A549 (cell line): ENCODE results near the gene MNX1. TPM values are rescaled to one million over a fixed set of nuclear protein-coding genes. Genes with fewer than 3 reads are reported as not detected.

Experiments
- ATAC-seq, 2 experiments: fragments of 200-7000 bp in 1 of 2; fragments of >200 bp in 1 of 2; cut with Nextera tagmentation in 1 of 2; cut with Tn5 transposase in 1 of 2; 3 replicates each; pipeline versions ENCODE4 v1.8.0 to v1.9.1; 2018 to 2020; ENCODE audit warnings: mild to moderate bottlenecking in 1 of 2, moderate library complexity in 1 of 2
- CTCF ChIA-PET: fragments of 300-600 bp; sonication (Branson Sonifier 250); formaldehyde crosslinking; extraction: SDS; loops from one replicate; lab custom pipeline; 2021; ENCODE audit warnings: antibody characterized with exemption, inconsistent platforms; lab: Yijun Ruan, JAX
- POLR2A ChIA-PET: fragments of 350-600 bp; formaldehyde crosslinking; extraction: SDS; loops from one replicate; lab custom pipeline; 2021; ENCODE audit warnings: antibody characterized with exemption, inconsistent platforms; lab: Yijun Ruan, JAX
- DNase-seq, 2 experiments: peaks; one replicate each; pipeline versions ENCODE4 v3.0.0 to v3.0.0-alpha.2; 2011 to 2016; ENCODE audit warnings: low read depth in 1 of 2, low spot score in 1 of 2
- FAIRE-seq: peaks from 2 replicates; lab custom pipeline; 2011; peaks lifted over from hg19 to GRCh38; lab: Jason Lieb, UNC
- H3K27ac ChIP-seq, 2 experiments: fragments of >200 bp; sonication (Bioruptor Twin); formaldehyde crosslinking; 3 replicates each; pipeline ENCODE4 v1.5.1; 2016 to 2017
- H3K4me1 ChIP-seq: fragments of >200 bp; sonication (Bioruptor Twin); formaldehyde crosslinking; 3 replicates; pipeline ENCODE4 v1.6.1; 2016
- H3K4me2 ChIP-seq: fragments of >200 bp; sonication (Bioruptor Twin); formaldehyde crosslinking; 3 replicates; pipeline ENCODE4 v1.6.1; 2016
- H3K4me3 ChIP-seq: fragments of >200 bp; sonication (Bioruptor Twin); formaldehyde crosslinking; 3 replicates; pipeline ENCODE4 v1.5.1; 2016
- H3K9me3 ChIP-seq: fragments of >200 bp; sonication (Bioruptor Twin); formaldehyde crosslinking; 3 replicates; pipeline ENCODE4 v1.6.1; 2016
- BCL3 ChIP-seq: fragments of >200 bp; sonication (Bioruptor Twin); formaldehyde crosslinking; IDR thresholded peaks from 3 replicates; pipeline ENCODE4 v1.6.1; 2016
- EHF ChIP-seq: fragments of 250-450 bp; sonication (Bioruptor Pico); IDR thresholded peaks from 2 replicates; pipeline ENCODE4 v1.5.0; 2020; ENCODE audit warnings: mild to moderate bottlenecking
- ESRRA ChIP-seq: fragments of 150-350 bp; IDR thresholded peaks from 2 replicates; pipeline ENCODE4 v1.6.1; 2014; ENCODE audit warnings: mild to moderate bottlenecking, low read length, borderline replicate concordance
- FOSB ChIP-seq: fragments of 250-450 bp; sonication (Bioruptor Pico); IDR thresholded peaks from 2 replicates; pipeline ENCODE4 v1.5.0; 2020; ENCODE audit warnings: mild to moderate bottlenecking, moderate library complexity
- HES2 ChIP-seq: fragments of >200 bp; sonication (Bioruptor Twin); formaldehyde crosslinking; IDR thresholded peaks from 2 replicates; pipeline ENCODE4 v1.6.1; 2016
- HEYL ChIP-seq: fragments of 250-450 bp; sonication (Bioruptor Pico); IDR thresholded peaks from 2 replicates; pipeline ENCODE4 v1.8.0; 2021; ENCODE audit warnings: mild to moderate bottlenecking, moderate library complexity
- HMGXB4 ChIP-seq: fragments of 250-450 bp; sonication (Bioruptor Pico); IDR thresholded peaks from 2 replicates; pipeline ENCODE4 v1.5.0; 2021; ENCODE audit warnings: mild to moderate bottlenecking, moderate library complexity, borderline replicate concordance
- HOXB5 ChIP-seq: fragments of 250-450 bp; sonication (Bioruptor Pico); IDR thresholded peaks from 2 replicates; pipeline ENCODE4 v1.5.0; 2020; ENCODE audit warnings: mild to moderate bottlenecking, moderate library complexity
- KDM5A ChIP-seq: fragments of 200-600 bp; sonication (generic); IDR thresholded peaks from 2 replicates; pipeline ENCODE4 v1.6.1; 2016; ENCODE audit warnings: antibody characterized with exemption, mild to moderate bottlenecking
- MAX ChIP-seq: IDR thresholded peaks from 2 replicates; pipeline ENCODE4 v1.6.1; 2012
- MAZ ChIP-seq: fragments of 150-350 bp; IDR thresholded peaks from 2 replicates; pipeline ENCODE4 v1.6.1; 2014; ENCODE audit warnings: antibody characterized with exemption, low read depth, low read length, borderline replicate concordance
- NPAS2 ChIP-seq: fragments of 250-450 bp; sonication (Bioruptor Pico); IDR thresholded peaks from 2 replicates; pipeline ENCODE4 v1.8.0; 2022; ENCODE audit warnings: mild to moderate bottlenecking, moderate library complexity, borderline replicate concordance
- NR3C1 ChIP-seq: fragments of >200 bp; sonication (Bioruptor Twin); formaldehyde crosslinking; IDR thresholded peaks from 3 replicates; pipeline ENCODE4 v1.6.1; 2017
- RARB ChIP-seq: fragments of 250-450 bp; sonication (Bioruptor Pico); IDR thresholded peaks from 2 replicates; pipeline ENCODE4 v1.8.0; 2021; ENCODE audit warnings: mild to moderate bottlenecking, moderate library complexity
- RCOR1 ChIP-seq: fragments of 150-350 bp; IDR thresholded peaks from 2 replicates; pipeline ENCODE4 v1.6.1; 2014; ENCODE audit warnings: antibody characterized with exemption, low read length, low read depth
- RFX5 ChIP-seq: fragments of 450-650 bp; IDR thresholded peaks from 2 replicates; pipeline ENCODE4 v1.7.1; 2014; ENCODE audit warnings: antibody characterized with exemption, mild to moderate bottlenecking, moderate library complexity
- SMC3 ChIP-seq: fragments of >200 bp; sonication (Bioruptor Twin); formaldehyde crosslinking; IDR thresholded peaks from 3 replicates; pipeline ENCODE4 v1.6.1; 2018; ENCODE audit warnings: inconsistent platforms
- TFCP2L1 ChIP-seq: fragments of 250-450 bp; sonication (Bioruptor Pico); IDR thresholded peaks from 2 replicates; pipeline ENCODE4 v1.5.0; 2021; ENCODE audit warnings: mild to moderate bottlenecking
- TP53 ChIP-seq: fragments of 250-450 bp; sonication (Bioruptor Pico); IDR thresholded peaks from 2 replicates; pipeline ENCODE4 v1.5.0; 2021; ENCODE audit warnings: mild to moderate bottlenecking, moderate library complexity
- ZC3H11A ChIP-seq: fragments of 450-650 bp; IDR thresholded peaks from 2 replicates; pipeline ENCODE4 v1.6.1; 2014; ENCODE audit warnings: antibody characterized with exemption, mild to moderate bottlenecking
- ZSCAN20 ChIP-seq: fragments of 250-450 bp; sonication (Bioruptor Pico); IDR thresholded peaks from 2 replicates; pipeline ENCODE4 v1.8.0; 2022; ENCODE audit warnings: mild to moderate bottlenecking, moderate library complexity
- WGBS: methylation state at CpG from one replicate; pipeline ENCODE4 v1.1.6; 2017; ENCODE audit errors: missing lambda C conversion rate; 5-methylcytosine and 5-hydroxymethylcytosine counted together
- polyA plus RNA-seq, 4 experiments: library from polyadenylated mRNA; depleted of rRNA in 3 of 4; stranded (reverse); fragments of >200 nt; fragmentation: RNase III in 1 of 4; extraction: RNeasy Plus Mini Kit Qiagen cat#74134 plus additional on column Dnase treatment in 1 of 4; gene quantifications; 2 replicates in 3 of 4; 3 replicates in 1 of 4; pipeline ENCODE4 v1.2.3, GENCODE V29; 2011 to 2017

MNX1 gene
- polyA plus RNA-seq, 2 of the 4 experiments (the other 2 are of a cell fraction), result 0.70 to 4.5 TPM

GRCh38 chr7:157005456-157006204, 4.8 kb downstream of the MNX1 start:
- WGBS, result 96% methylated on average over 72 of the region's 77 CpGs
- H3K4me1 ChIP-seq, result peaks cover 25% of the 10 kb centered on the region
- no peak for ATAC-seq
- H3K9me3 ChIP-seq, result no peaks in the 10 kb centered on the region
- TF ChIP-seq MAX (no peak), ZC3H11A (no peak)
- H3K27ac ChIP-seq, result no peak overlapping the region
- POLR2A ChIA-PET, result no interaction called here
- no peak for FAIRE-seq
- no peak overlapping the region for H3K4me3 ChIP-seq
- H3K4me2 ChIP-seq, result no peak overlapping the region
- CTCF ChIA-PET, result interaction anchor here (0.8 to 1.2 kb wide), 2 partner anchors 8 to 11 kb away, joined by 3 to 4 read pairs; no protein-coding TSS in a partner anchor
- DNase-seq, result no peak

GRCh38 chr7:157004521-157005455, 5.7 kb downstream of the MNX1 start:
- peaks cover 25% of the 10 kb centered on the region for H3K4me1 ChIP-seq
- no peak overlapping the region for H3K4me3 ChIP-seq
- H3K27ac ChIP-seq, result no peak overlapping the region
- ChIA-PET CTCF (interaction anchor here (0.9 kb wide), 1 partner anchor 55 kb away, joined by 3 read pairs; no protein-coding TSS in a partner anchor), POLR2A (no interaction called here)
- ATAC-seq, result no peak
- DNase-seq, result no peak
- H3K9me3 ChIP-seq, result no peaks in the 10 kb centered on the region
- no peak overlapping the region for H3K4me2 ChIP-seq
- TF ChIP-seq FOSB (CRISPR knock-in tag), result no peak
- no peak for TF ChIP-seq HES2
- no peak for TF ChIP-seq ZSCAN20 (CRISPR knock-in tag)
- TF ChIP-seq TFCP2L1 (CRISPR knock-in tag), result no peak
- TF ChIP-seq RCOR1, result no peak
- TF ChIP-seq RARB (CRISPR knock-in tag), result no peak
- TF ChIP-seq HOXB5, result no peak
- no peak for TF ChIP-seq SMC3
- TF ChIP-seq NPAS2 (CRISPR knock-in tag), result no peak
- no peak for TF ChIP-seq NR3C1
- TF ChIP-seq ESRRA, result no peak
- TF ChIP-seq EHF, result no peak
- TF ChIP-seq TP53 (CRISPR knock-in tag), result no peak
- TF ChIP-seq MAZ, result no peak
- TF ChIP-seq HEYL (CRISPR knock-in tag), result no peak
- no peak for TF ChIP-seq HMGXB4
- WGBS, result 92% methylated on average over 48 of the region's 56 CpGs
- no peak for FAIRE-seq

GRCh38 chr7:157003756-157004520, 6.5 kb downstream of the MNX1 start:
- TF ChIP-seq BCL3, result no peak
- TF ChIP-seq HMGXB4, result no peak
- TF ChIP-seq KDM5A, result no peak
- TF ChIP-seq RFX5, result no peak
- 94% methylated on average over 53 of the region's 60 CpGs for WGBS
- POLR2A ChIA-PET, result no interaction called here
- Histone ChIP-seq H3K4me1 (peaks cover 25% of the 10 kb centered on the region), H3K9me3 (no peaks in the 10 kb centered on the region), H3K27ac (no peak overlapping the region), H3K4me2 (no peak overlapping the region), H3K4me3 (no peak overlapping the region)
- ATAC-seq (no peak), DNase-seq (no peak), FAIRE-seq (no peak)
- CTCF ChIA-PET, result interaction anchor here (0.9 kb wide), 1 partner anchor 54 kb away, joined by 3 read pairs; no protein-coding TSS in a partner anchor
